Esophagus (tissue), 2 donors: ENCODE results near the gene MLC1. TPM values are rescaled to one million over a fixed set of nuclear protein-coding genes. Genes with fewer than 3 reads are reported as not detected.
"Not testable (repeated sequence)": the region's sequence is repeated elsewhere in the genome, so short reads cannot be mapped to it uniquely, and the experiment has no call there.

Source experiments
- H3K27ac ChIP-seq, 2 donors: one replicate each; pipeline ENCODE4 v1.5.1; 2013; ENCODE audit warnings: low read depth in 2 of 2, mild to moderate bottlenecking in 2 of 2, inconsistent platforms in 1 of 2, low read length in 1 of 2, moderate library complexity in 1 of 2
- H3K27me3 ChIP-seq, 2 donors: one replicate each; pipeline ENCODE4 v1.6.1; 2013; ENCODE audit warnings: low read length in 2 of 2, control low read depth in 1 of 2, mild to moderate bottlenecking in 1 of 2; ENCODE audit not compliant: insufficient read depth in 2 of 2, control insufficient read depth in 1 of 2
- H3K36me3 ChIP-seq, 2 donors: one replicate each; pipeline ENCODE4 v1.6.1; 2013; ENCODE audit warnings: low read length in 1 of 2; ENCODE audit not compliant: control insufficient read depth in 2 of 2, insufficient read depth in 2 of 2
- H3K4me1 ChIP-seq, 2 donors: one replicate each; pipeline ENCODE4 v1.6.1; 2013; ENCODE audit warnings: low read length in 1 of 2; ENCODE audit not compliant: control insufficient read depth in 2 of 2, insufficient read depth in 2 of 2
- H3K4me3 ChIP-seq, 2 donors: one replicate each; pipeline ENCODE4 v1.5.1; 2013; ENCODE audit warnings: low read length in 2 of 2, mild to moderate bottlenecking in 2 of 2, low read depth in 1 of 2, moderate library complexity in 1 of 2
- H3K9me3 ChIP-seq, 2 donors: one replicate each; pipeline ENCODE4 v1.6.1; 2013; ENCODE audit warnings: mild to moderate bottlenecking in 2 of 2, low read depth in 1 of 2, low read length in 1 of 2, moderate library complexity in 1 of 2; ENCODE audit not compliant: control insufficient read depth in 2 of 2, insufficient read depth in 1 of 2
- WGBS, 2 donors: extraction: QIAGEN DNeasy Blood & Tissue Kit; methylation state at CpG; one replicate each; pipeline ENCODE4 v1.1.7; 2013; 5-methylcytosine and 5-hydroxymethylcytosine counted together
- polyA plus RNA-seq, 2 donors: library from polyadenylated mRNA; stranded (reverse); fragments of 200-250 nt; gene quantifications; one replicate each; pipeline ENCODE4 v1.2.3, GENCODE V29; 2013
- donor health status: healthy with polysubstance abuse.
- donor health status: Bipolar disorder and iron deficiency.

Gene MLC1
- polyA plus RNA-seq, 2 donors, result 0.04 to 0.08 TPM

DNA sequence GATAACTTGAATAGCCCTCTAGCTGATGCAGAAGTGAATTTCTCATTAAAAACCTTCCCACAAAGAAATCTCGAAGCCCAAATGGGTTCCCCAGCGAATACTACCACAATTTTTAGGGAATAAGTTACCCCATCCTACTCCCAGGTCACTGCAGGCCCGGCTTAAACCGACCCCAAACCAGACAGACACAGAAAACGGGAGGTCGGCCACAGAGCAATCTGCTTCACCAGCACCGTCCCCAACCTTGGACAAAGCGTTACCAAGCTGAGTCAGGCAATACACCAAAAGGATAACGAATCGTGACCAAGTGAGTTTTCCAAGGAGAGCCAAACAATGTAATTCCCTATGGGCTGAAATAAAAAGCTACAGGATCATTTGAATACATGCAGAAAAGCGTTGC is 4.0 kb upstream of the MLC1 start:
- WGBS, 2 donors, result 91 to 93% methylated on average over 11 of the region's 11 CpGs
- Histone ChIP-seq H3K4me3 (no peak overlapping the region), H3K36me3 (no peaks in the 10 kb centered on the region), H3K4me1 (peaks cover 0 to 6% of the 10 kb centered on the region in 2 donors), H3K27ac (no peak overlapping the region), H3K9me3 (peaks cover 0 to 8% of the 10 kb centered on the region in 2 donors), H3K27me3 (no peaks in the 10 kb centered on the region)

DNA sequence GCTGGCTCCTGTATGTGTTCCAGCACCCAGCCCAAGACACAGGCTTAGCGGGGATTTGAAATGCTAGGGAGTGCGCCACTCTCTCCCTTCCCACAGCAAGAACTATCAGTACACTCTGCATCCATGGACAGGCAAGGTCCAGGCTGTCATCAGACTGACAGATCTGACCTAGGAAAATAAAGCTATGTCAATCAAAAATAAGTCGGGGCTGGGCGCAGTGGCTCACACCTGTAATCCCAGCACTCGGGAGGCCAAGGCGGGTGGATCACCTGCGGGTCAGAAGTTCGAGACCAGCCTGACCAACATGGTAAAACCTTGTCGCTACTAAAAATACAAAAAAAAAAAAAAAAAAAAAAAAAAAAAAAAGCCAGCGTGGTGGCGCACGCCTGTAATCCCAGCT is 2.9 kb upstream of the MLC1 start:
- no peaks in the 10 kb centered on the region for H3K27me3 ChIP-seq
- WGBS, 2 donors, result 96 to 97% methylated on average over 11 to 12 of the region's 12 CpGs
- H3K4me3 ChIP-seq, result no peak overlapping the region
- H3K4me1 ChIP-seq, result peaks cover 6 to 8% of the 10 kb centered on the region in 2 donors
- H3K36me3 ChIP-seq, result no peaks in the 10 kb centered on the region
- no peak overlapping the region for H3K27ac ChIP-seq
- peaks cover 0 to 8% of the 10 kb centered on the region in 2 donors for H3K9me3 ChIP-seq

DNA sequence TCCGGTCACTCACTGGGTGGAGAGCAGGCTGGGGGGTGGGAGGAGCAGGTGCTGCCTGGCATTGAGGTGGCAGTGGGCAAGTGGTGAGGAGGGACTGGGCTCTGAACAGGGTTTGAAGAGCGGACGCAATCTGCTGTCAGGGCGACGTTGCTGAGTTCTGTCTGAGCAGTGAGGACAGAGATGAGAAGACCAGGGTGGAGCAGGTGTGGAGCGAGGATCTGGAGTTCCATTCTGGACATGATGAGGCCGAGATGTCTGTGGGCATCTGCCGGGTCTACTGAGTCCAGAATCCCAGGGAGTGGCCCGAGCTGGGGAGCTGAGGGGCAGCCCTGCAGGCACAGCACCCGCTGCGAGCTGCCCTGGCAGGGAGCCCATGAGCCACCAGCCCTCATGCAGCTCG is 2.4 kb upstream of the MLC1 start:
- no peaks in the 10 kb centered on the region for H3K27me3 ChIP-seq
- H3K36me3 ChIP-seq, result no peaks in the 10 kb centered on the region
- WGBS, 2 donors, result 89 to 90% methylated on average over 12 of the region's 12 CpGs
- peaks cover 0 to 8% of the 10 kb centered on the region in 2 donors for H3K9me3 ChIP-seq
- H3K27ac ChIP-seq, result no peak overlapping the region
- H3K4me1 ChIP-seq, result peaks cover 6 to 10% of the 10 kb centered on the region in 2 donors
- H3K4me3 ChIP-seq, result no peak overlapping the region

DNA sequence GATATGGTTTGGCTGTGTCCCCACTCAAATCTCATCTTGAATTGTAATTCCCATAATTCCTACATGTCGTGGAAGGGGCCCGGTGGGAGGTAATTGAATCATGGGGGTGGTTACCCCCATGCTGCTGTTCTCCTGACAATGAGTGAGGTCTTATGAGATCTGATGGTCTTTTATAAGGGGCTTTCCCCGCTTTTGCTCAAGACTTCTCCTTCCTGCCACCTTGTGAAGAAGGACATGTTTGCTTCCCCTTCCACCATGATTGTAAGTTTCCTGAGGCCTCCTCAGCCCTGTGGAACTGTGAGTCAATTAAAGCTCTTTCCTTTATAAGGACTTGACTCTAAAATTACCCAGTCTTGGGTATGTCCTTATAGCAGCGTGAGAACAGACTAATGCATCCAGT is 1.7 kb upstream of the MLC1 start:
- 91 to 92% methylated on average over 4 of the region's 4 CpGs for WGBS, 2 donors
- H3K27me3 ChIP-seq, H3K9me3 ChIP-seq, H3K36me3 ChIP-seq, H3K4me3 ChIP-seq, H3K27ac ChIP-seq, H3K4me1 ChIP-seq: not testable (repeated sequence)

DNA sequence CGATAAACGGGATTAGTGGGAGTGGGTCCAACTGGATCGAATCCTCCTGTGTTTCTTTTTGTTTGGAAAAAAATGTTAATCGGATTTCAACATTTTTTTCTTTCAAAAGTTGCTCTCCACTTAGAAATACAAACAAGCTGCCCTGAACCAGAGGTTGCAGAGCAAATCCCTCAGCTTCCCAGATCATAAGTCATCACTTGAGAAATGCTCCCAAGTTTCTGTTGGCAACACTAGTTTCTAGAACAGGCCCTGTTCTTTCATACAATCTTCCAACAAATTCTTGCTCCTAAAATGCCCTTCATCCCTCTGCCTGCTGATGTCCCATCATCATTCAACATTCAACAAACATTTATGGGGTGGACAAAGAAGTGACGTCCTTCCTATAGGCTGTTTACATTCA is 1.3 kb upstream of the MLC1 start:
- H3K4me1 ChIP-seq, result peaks cover 6 to 10% of the 10 kb centered on the region in 2 donors
- no peaks in the 10 kb centered on the region for H3K36me3 ChIP-seq
- H3K9me3 ChIP-seq, result peaks cover 0 to 8% of the 10 kb centered on the region in 2 donors
- no peaks in the 10 kb centered on the region for H3K27me3 ChIP-seq
- no peak overlapping the region for H3K27ac ChIP-seq
- 67 to 71% methylated on average over 5 of the region's 5 CpGs for whole genome bisulfite sequencing, 2 donors
- H3K4me3 ChIP-seq, result no peak overlapping the region

DNA sequence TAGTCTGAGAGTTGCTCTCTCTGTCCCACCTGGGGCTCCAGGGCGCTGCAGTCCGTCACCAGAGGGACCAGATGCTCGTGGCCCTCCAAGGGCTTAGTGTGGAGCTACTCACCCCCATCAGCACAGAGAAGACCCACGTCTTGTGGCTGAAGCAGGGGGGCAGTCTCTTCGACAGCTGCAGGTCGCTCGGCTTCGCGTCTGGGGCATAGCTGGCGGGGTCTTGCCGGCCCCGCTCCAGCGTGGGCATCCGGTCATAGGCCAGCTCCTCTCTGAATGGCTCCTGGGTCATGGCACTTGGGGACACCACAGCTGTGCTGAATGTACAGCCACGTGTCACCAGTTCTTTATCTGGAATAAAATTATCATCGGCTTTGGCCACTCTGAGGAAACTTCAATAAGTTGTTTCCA is 608 bp downstream of the MLC1 start:
- Histone ChIP-seq H3K4me1 (peaks cover 5 to 10% of the 10 kb centered on the region in 2 donors), H3K27me3 (no peaks in the 10 kb centered on the region), H3K27ac (no peak overlapping the region), H3K36me3 (no peaks in the 10 kb centered on the region), H3K4me3 (no peak overlapping the region), H3K9me3 (peaks cover 0 to under 1% of the 10 kb centered on the region in 2 donors)
- WGBS, 2 donors, result 80 to 85% methylated on average over 16 of the region's 16 CpGs

DNA sequence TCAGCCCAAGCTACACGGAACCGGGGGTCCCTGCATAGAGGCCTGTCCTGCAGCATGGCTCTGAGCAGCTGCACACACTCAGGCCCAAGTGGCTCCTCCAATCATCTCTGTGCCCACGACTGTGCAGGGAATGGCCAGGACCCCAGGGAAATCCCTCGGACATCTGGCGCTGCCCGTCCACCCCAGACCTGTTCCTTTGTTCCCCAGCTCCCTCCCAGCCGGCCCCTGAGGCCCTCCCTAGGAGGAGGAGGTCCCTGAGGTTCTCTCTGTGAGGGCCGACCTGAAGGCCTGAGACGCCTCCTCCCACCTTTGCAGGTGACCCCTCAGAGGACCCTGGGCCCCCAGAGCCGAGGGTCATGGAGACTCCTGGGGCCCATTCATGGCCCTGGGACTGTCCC is 1.1 kb downstream of the MLC1 start:
- Histone ChIP-seq H3K4me3 (no peak overlapping the region), H3K4me1 (peaks cover 2 to 10% of the 10 kb centered on the region in 2 donors), H3K9me3 (no peaks in the 10 kb centered on the region), H3K36me3 (no peaks in the 10 kb centered on the region), H3K27me3 (no peaks in the 10 kb centered on the region), H3K27ac (no peak overlapping the region)
- WGBS, 2 donors, result 76 to 83% methylated on average over 10 of the region's 10 CpGs

DNA sequence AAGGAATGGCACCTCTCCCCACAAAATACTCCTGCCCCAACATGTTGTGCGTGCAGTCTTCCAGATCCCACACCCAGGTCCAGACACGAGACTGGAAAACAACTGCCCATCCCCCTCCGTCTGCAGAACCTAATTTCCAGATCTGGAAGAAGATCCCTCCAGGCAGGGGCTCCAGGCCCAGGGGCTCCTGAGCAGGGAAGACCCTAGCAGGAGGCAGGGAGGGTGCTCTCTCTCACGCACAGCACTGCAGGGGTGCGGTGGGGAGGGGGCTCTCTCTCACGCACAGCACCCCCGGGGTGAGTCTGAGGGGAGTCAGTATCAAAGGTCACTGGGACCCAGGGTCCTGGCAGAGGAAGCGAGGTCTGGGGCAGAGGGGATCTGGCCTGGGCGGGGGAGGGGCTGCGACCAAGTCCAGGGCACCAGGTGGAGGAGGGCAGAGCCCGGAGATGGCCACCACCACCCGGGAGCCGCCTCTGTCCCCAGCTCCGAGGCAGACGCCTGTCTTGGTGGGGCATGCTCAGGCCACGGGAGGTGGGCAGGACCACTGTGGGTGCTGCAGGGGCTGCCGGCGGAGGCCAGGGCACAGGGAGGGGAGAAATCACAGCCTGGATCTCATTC is 1.7 kb downstream of the MLC1 start:
- WGBS, 2 donors, result 64% methylated on average over 18 of the region's 18 CpGs
- H3K27ac ChIP-seq, result no peak overlapping the region
- no peaks in the 10 kb centered on the region for H3K36me3 ChIP-seq
- no peaks in the 10 kb centered on the region for H3K27me3 ChIP-seq
- H3K4me3 ChIP-seq, result peak overlapping the region in 1 of 2 donors; percentile 4
- peaks cover 2 to 10% of the 10 kb centered on the region in 2 donors for H3K4me1 ChIP-seq
- H3K9me3 ChIP-seq, result no peaks in the 10 kb centered on the region

DNA sequence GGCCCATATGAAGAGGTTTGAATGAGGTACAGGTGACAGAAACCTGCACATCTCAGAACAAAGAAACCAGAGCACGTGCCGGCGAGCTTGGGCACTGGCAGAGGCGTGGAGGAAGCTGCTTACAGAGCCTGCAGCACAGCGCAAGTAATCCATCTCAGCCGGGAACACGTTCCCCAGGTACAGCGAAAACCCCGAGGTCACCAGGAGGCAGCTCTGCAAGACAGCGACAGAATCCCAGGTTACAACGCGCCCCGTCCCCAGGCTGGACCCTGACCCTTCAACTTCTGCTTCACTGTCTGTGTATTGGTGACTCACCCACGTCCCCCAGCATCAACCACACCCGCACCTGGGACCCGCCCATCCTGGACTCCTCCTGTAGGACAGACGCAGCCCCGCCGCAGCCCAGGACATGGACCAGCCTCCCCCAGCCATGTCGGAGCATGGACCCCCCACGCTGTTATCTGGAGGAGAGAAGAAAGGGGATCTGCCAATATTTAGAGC is 2.2 kb downstream of the MLC1 start:
- H3K36me3 ChIP-seq, result no peaks in the 10 kb centered on the region
- H3K27ac ChIP-seq, result peak overlapping the region in 1 of 2 donors; percentile 56
- H3K27me3 ChIP-seq, result no peaks in the 10 kb centered on the region
- WGBS, 2 donors, result 50 to 60% methylated on average over 21 of the region's 21 CpGs
- peaks cover 2 to 10% of the 10 kb centered on the region in 2 donors for H3K4me1 ChIP-seq
- H3K9me3 ChIP-seq, result no peaks in the 10 kb centered on the region
- peak overlapping the region in 1 of 2 donors; percentile 4 for H3K4me3 ChIP-seq

DNA sequence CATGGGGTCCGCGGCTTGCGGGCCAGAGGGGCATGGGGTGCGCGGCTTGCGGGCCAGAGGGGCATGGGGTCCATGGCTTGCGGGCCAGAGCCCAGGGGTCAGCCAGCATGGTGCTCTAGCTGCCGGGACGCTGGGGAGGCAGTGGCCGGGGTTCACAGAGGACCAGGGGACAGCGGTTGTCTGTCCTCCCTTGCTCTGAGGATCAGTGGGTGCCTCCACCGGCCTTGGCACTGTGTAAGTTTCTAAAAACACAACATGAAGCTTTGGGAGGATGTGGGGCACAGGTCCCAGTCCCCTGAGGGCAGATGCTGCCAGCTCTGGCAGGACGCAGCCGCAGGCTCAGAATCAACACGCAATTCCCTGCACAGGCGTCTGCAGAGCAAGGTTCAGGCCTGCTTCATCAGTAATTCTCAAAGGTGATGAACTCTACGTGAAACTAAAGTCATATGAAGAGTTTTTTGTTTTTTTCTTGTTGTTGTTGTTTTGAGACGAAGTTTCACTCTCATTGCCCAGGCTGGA is 3.0 kb downstream of the MLC1 start:
- WGBS, 2 donors, result 78% methylated on average over 18 of the region's 18 CpGs

More for the DNA sequence above, 3.0 kb downstream of the MLC1 start:
- H3K9me3 ChIP-seq, result no peaks in the 10 kb centered on the region
- H3K27ac ChIP-seq, result no peak overlapping the region
- H3K27me3 ChIP-seq, result no peaks in the 10 kb centered on the region
- H3K4me3 ChIP-seq, result no peak overlapping the region
- H3K36me3 ChIP-seq, result no peaks in the 10 kb centered on the region
- H3K4me1 ChIP-seq, result peaks cover 2 to 10% of the 10 kb centered on the region in 2 donors
